Panc1 (cell line): ENCODE measurements around the gene PCCA.

ENCODE experiments used
- CTCF ChIP-seq: fragments of 450-650 bp; IDR thresholded peaks from 2 replicates; pipeline ENCODE4 v1.5.1; 2017; ENCODE audit warnings: mild to moderate bottlenecking
- SIN3A ChIP-seq: IDR thresholded peaks from 2 replicates; pipeline ENCODE4 v1.6.1; 2012; ENCODE audit warnings: low read depth, mild to moderate bottlenecking, low read length, moderate library complexity, borderline replicate concordance; ENCODE audit not compliant: insufficient read depth

GRCh38 chr13:100364591-100364990 lies 275.7 kb downstream of the PCCA start:
- no peak for TF ChIP-seq CTCF
- TF ChIP-seq SIN3A, result no peak
